Fibroblast of lung (primary cell): ENCODE results near the gene LAMTOR5. TPM values are rescaled to one million over a fixed set of nuclear protein-coding genes. Genes with fewer than 3 reads are reported as not detected.

Experiments used
- DNase-seq, 2 donors: peaks; one replicate each; pipeline versions ENCODE4 v3.0.0 to v3.0.0-alpha.2; 2010; ENCODE audit warnings: low read depth in 2 of 2
- H2AFZ ChIP-seq: 2 replicates; pipeline ENCODE4 v1.5.1; 2012; ENCODE audit warnings: low read length, control low read depth, inconsistent platforms
- H3K27ac ChIP-seq: 2 replicates; pipeline ENCODE4 v1.5.1; 2011; ENCODE audit warnings: low read length, control low read depth; ENCODE audit not compliant: insufficient read depth
- H3K27me3 ChIP-seq: 2 replicates; pipeline ENCODE4 v1.5.1; 2011; ENCODE audit warnings: mild to moderate bottlenecking, low read length; ENCODE audit not compliant: control insufficient read depth, insufficient read depth
- H3K36me3 ChIP-seq: 2 replicates; pipeline ENCODE4 v1.5.1; 2011; ENCODE audit warnings: low read length; ENCODE audit not compliant: control insufficient read depth, insufficient read depth
- H3K4me1 ChIP-seq: 2 replicates; pipeline ENCODE4 v1.5.1; 2011; ENCODE audit warnings: low read length; ENCODE audit not compliant: control insufficient read depth, insufficient read depth; ENCODE audit errors: extremely low read depth
- H3K4me2 ChIP-seq: 2 replicates; pipeline ENCODE4 v1.5.1; 2011; ENCODE audit warnings: low read length, control low read depth; ENCODE audit not compliant: insufficient read depth; ENCODE audit errors: extremely low read depth
- H3K4me3 ChIP-seq, 4 experiments: fragments of 200-600 bp in 1 of 4; sonication (generic) in 1 of 4; replicated peaks in 1 of 4; 2 replicates each; pipeline ENCODE4 v1.5.1; 2011 to 2016; ENCODE audit warnings: low read length in 4 of 4, low read depth in 3 of 4, mild to moderate bottlenecking in 3 of 4, control low read depth in 2 of 4, inconsistent platforms in 1 of 4, mixed read lengths in 1 of 4; ENCODE audit not compliant: insufficient read depth in 1 of 4; ENCODE audit errors: control extremely low read depth in 1 of 4
- H3K79me2 ChIP-seq: 2 replicates; pipeline ENCODE4 v1.5.1; 2012; ENCODE audit warnings: mild to moderate bottlenecking, low read length, inconsistent platforms; ENCODE audit not compliant: control insufficient read depth, insufficient read depth
- H3K9ac ChIP-seq: 2 replicates; pipeline ENCODE4 v1.5.1; 2011; ENCODE audit warnings: mild to moderate bottlenecking, low read length, control low read depth; ENCODE audit not compliant: insufficient read depth
- H3K9me3 ChIP-seq: 2 replicates; pipeline ENCODE4 v1.5.1; 2012; ENCODE audit warnings: low read depth, low read length; ENCODE audit not compliant: control insufficient read depth, insufficient read depth
- H4K20me1 ChIP-seq: 2 replicates; pipeline ENCODE4 v1.5.1; 2011; ENCODE audit warnings: low read length; ENCODE audit not compliant: control insufficient read depth, insufficient read depth; ENCODE audit errors: extremely low read depth
- EZH2 ChIP-seq: IDR thresholded peaks from 2 replicates; pipeline ENCODE4 v1.5.1; 2012; ENCODE audit warnings: low read length, control low read depth, mild to moderate bottlenecking; ENCODE audit errors: missing control alignments
- polyA plus RNA-seq, 2 donors: library from polyadenylated mRNA; depleted of rRNA in 1 of 2; stranded (reverse) in 1 of 2; unstranded in 1 of 2; fragments of >200 nt; gene quantifications; 2 replicates each; pipeline ENCODE4 v1.2.1, GENCODE V29; 2011 to 2012; ENCODE audit warnings: missing spikeins in 1 of 2
- total RNA-seq: library from RNA; depleted of rRNA; stranded (reverse); fragments of >200 nt; gene quantifications from 2 replicates; pipeline ENCODE4 v1.2.1, GENCODE V29; 2014
- TF ChIP-seq, protein P1 (sequence below), 2 donors: IDR thresholded peaks in 1 of 2; conservative IDR thresholded peaks in 1 of 2; 1 replicate in 1 of 2; 2 replicates in 1 of 2; pipeline ENCODE4 v1.5.1; 2011 to 2012; ENCODE audit warnings: low read length in 2 of 2, control low read depth in 1 of 2, inconsistent platforms in 1 of 2, low read depth in 1 of 2, mild to moderate bottlenecking in 1 of 2

The LAMTOR5 gene
- total and polyA plus RNA-seq, 2 donors (not counting 1 experiment from before 2014, with no cell fraction given) = 70.4 to 317 TPM

DNA sequence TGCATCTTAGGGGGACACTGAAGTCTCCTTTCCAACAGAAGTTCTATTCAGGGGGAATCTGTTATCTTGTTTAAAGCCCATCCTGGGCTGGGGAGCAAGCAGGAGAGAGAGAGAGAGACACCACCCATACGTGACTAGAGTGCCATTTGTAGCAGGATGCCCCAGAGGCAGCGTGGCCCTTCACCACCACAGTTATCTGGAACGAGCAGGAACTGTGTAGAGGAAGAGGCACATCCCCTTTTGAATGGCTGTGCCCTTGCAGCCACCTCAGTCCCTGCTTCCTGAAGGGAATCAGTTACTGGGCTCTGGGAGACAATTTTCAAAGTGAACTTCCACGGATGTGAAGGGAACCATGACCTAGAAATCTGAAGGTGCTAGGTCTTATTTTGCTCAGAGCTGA lies 19.4 kb upstream of the LAMTOR5 start:
- H3K36me3 ChIP-seq = no peaks in the 10 kb centered on the region
- TF ChIP-seq, protein P1, sequence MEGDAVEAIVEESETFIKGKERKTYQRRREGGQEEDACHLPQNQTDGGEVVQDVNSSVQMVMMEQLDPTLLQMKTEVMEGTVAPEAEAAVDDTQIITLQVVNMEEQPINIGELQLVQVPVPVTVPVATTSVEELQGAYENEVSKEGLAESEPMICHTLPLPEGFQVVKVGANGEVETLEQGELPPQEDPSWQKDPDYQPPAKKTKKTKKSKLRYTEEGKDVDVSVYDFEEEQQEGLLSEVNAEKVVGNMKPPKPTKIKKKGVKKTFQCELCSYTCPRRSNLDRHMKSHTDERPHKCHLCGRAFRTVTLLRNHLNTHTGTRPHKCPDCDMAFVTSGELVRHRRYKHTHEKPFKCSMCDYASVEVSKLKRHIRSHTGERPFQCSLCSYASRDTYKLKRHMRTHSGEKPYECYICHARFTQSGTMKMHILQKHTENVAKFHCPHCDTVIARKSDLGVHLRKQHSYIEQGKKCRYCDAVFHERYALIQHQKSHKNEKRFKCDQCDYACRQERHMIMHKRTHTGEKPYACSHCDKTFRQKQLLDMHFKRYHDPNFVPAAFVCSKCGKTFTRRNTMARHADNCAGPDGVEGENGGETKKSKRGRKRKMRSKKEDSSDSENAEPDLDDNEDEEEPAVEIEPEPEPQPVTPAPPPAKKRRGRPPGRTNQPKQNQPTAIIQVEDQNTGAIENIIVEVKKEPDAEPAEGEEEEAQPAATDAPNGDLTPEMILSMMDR (conservative IDR thresholded peaks at IDR 0.05 in 1 of 2, IDR thresholded peaks at IDR 0.05 in 1 of 2; ENCODE audit: low read depth in 1 of 2, low read length in 2 of 2) = no peak
- TF ChIP-seq EZH2 = no peak
- H4K20me1 ChIP-seq = no peaks in the 10 kb centered on the region
- no peaks in the 10 kb centered on the region for H3K4me1 ChIP-seq
- H3K4me2 ChIP-seq = no peak overlapping the region
- H3K9me3 ChIP-seq = no peaks in the 10 kb centered on the region
- no peak overlapping the region for H3K27ac ChIP-seq
- no peak overlapping the region for H3K9ac ChIP-seq
- H3K27me3 ChIP-seq = peaks cover 44% of the 10 kb centered on the region
- no peak for DNase-seq
- no peaks in the 10 kb centered on the region for H3K79me2 ChIP-seq
- H2AFZ ChIP-seq = no peak overlapping the region
- no peak overlapping the region for H3K4me3 ChIP-seq

DNA sequence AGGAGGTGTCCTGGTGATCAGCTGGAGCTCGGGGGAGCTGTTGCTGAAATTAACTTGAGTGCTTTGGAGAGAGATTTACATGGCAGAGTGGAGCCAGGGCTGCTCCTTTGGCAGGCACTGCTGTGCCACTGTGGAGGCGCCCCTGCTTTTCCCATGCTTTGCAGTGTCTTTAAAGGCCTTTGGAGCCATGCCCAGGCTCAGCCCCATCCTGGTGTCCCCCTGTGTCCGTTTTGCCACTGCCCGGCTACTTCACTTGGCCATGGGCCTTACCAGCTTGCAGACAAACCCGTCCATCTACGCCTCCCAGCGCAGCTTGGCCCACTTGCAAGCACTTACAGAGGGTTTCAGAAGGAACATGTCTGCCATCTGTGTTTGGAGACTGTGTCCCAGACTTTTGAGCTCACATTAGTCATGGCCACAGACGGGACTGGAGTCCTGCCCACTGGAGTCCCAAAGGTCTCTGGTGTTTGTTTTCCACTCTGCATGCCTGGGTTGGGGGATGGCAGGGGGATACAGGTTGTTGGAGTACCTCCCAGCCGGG lies 18.2 kb upstream of the LAMTOR5 start:
- no peaks in the 10 kb centered on the region for H3K36me3 ChIP-seq
- no peak overlapping the region for H3K4me3 ChIP-seq
- H3K4me2 ChIP-seq = no peak overlapping the region
- H3K27me3 ChIP-seq = peaks cover 34% of the 10 kb centered on the region
- no peak overlapping the region for H2AFZ ChIP-seq
- TF ChIP-seq, protein P1 (conservative IDR thresholded peaks at IDR 0.05 in 1 of 2, IDR thresholded peaks at IDR 0.05 in 1 of 2; ENCODE audit: low read depth in 1 of 2, low read length in 2 of 2) = no peak
- TF ChIP-seq EZH2 = no peak
- H3K9me3 ChIP-seq = no peaks in the 10 kb centered on the region
- no peaks in the 10 kb centered on the region for H4K20me1 ChIP-seq
- no peaks in the 10 kb centered on the region for H3K79me2 ChIP-seq
- no peak overlapping the region for H3K9ac ChIP-seq
- peak in 1 of 2 donors; percentile 10 for DNase-seq
- H3K4me1 ChIP-seq = no peaks in the 10 kb centered on the region
- H3K27ac ChIP-seq = no peak overlapping the region

GRCh38 chr1:110424699-110425611 lies 17.5 kb upstream of the LAMTOR5 start:
- Histone ChIP-seq H3K27me3 (peaks cover 27% of the 10 kb centered on the region), H3K36me3 (no peaks in the 10 kb centered on the region), H3K27ac (no peak overlapping the region), H2AFZ (no peak overlapping the region), H3K4me2 (no peak overlapping the region), H4K20me1 (no peaks in the 10 kb centered on the region), H3K9me3 (no peaks in the 10 kb centered on the region), H3K4me3 (no peak overlapping the region), H3K4me1 (no peaks in the 10 kb centered on the region), H3K79me2 (no peaks in the 10 kb centered on the region), H3K9ac (no peak overlapping the region)
- peak in 1 of 2 donors; percentile 20 for DNase-seq
- no peak for TF ChIP-seq EZH2
- TF ChIP-seq, protein P1 (conservative IDR thresholded peaks at IDR 0.05 in 1 of 2, IDR thresholded peaks at IDR 0.05 in 1 of 2; ENCODE audit: low read depth in 1 of 2, low read length in 2 of 2) = no peak
